Raji (cell line): ENCODE measurements around the gene NTM.

Experiments used
- POLR2A ChIP-seq: IDR thresholded peaks from 2 replicates; pipeline ENCODE4 v1.6.1; 2011; ENCODE audit warnings: low read depth, low read length, control low read depth; ENCODE audit not compliant: insufficient read depth

The NTM gene

DNA sequence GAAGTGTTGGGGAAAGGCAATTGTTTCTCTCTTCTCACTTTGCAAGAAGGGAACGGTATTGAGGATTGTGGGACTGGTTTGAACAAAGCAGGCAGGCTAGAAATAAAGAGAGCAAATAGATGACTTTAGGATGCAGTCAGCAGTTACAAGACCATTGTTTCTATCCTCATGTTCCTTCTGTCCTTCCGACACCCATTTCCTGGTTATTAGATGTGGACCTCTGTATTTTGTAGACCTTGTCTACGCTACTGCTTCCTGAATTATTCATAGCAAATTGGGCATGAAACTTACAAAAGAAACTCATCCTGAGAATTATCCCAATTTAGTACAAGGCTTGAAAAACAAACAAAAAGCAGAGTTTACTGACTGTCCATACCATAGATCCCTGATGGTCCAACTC is 656.3 kb downstream of the NTM start:
- TF ChIP-seq POLR2A: no peak

DNA sequence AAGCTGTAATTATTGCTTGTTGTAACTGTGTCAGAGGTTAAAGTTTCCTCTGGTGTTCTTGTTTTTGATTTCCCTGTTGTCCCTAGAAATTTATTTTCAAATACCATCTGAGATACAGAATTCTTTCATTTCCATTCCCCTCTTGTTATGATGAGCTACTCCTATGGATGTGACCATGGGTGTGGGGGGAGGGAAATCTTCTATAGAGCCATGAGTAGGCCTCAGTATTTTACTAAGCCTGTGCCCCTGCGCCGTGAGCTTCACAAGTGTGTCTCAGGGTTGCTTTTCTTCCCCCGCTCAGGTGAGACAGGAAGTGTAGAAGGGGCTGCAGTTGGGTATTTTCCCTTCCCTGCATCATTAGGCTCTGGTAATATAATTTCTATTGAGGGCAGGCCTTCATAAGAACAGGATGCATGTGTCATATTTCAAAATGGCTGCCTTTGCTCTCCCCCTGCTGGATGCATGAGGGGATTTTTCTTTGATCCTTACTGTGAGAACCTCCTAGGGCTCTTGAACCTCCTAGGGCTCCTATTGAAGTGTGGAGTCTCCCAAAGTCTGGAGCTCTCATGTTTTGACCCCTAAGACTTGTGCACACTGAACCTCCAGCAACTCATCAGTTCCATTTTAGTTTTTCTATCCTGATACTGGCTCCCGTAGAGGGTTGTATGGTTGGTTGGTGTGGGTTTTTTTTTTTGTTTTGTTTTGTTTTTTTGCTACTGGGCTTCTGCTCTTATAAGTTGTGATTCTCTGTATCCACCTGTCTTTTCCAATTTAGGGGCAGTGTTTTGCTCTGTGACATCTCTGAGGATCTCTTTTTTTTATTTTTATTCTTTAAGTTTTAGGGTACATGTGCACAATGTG is 658.2 kb downstream of the NTM start:
- TF ChIP-seq POLR2A: no peak

DNA sequence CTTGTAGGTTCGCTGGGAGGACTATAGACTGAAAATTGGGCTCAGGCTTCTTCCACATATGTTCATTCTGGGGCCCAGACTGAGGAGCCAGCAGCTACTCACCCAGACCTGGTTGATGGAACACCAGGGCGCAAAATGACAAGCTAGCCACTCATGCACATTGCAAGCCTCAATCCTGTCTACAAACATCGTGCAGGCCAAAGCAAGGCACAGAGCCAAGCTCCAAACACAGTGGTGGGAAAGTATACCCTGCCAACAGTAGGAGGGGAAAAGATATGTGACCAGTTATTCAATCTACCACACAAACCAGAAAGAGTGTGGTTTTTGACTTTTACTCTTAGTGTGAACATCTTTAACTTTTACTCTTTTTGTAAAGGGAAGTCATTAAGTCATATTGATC is 660.5 kb downstream of the NTM start:
- no peak for TF ChIP-seq POLR2A

DNA sequence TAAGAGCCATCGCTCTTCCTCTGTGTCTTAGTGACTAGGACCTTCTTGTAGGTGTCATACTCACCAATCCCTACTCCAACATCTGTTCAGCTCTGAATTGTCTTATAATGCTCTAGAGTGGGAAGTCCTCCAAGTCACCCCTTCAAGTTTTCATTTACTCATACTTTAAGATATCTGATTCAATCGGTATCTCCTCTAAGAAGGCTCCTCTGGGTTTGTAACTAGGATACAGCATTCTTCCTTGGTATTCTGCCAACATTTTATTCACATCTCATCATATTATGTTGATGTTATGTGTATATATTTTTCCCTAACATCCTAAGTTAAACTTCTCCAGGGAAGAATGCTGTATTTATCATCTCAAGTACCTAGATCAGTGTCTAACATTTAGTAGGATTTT is 662.1 kb downstream of the NTM start:
- no peak for TF ChIP-seq POLR2A

DNA sequence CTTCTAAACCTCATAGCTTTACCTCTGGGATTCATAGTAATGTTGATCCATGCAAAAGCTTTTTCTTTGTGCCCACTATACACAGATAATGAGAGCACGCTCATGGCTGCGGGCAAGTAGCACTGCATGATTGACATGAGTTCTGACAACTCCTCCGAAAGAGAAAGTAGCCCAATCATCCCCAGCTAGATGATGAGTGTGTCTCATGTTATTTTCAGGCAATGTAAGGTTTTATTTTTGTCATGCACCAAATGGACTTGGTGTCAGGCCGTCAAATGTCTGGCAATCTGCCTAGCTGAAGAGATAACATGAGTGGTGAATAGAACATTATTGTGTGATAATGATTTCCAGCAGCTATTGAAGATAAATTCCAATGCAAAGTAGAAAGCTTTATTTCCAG is 662.6 kb downstream of the NTM start:
- TF ChIP-seq POLR2A: no peak

DNA sequence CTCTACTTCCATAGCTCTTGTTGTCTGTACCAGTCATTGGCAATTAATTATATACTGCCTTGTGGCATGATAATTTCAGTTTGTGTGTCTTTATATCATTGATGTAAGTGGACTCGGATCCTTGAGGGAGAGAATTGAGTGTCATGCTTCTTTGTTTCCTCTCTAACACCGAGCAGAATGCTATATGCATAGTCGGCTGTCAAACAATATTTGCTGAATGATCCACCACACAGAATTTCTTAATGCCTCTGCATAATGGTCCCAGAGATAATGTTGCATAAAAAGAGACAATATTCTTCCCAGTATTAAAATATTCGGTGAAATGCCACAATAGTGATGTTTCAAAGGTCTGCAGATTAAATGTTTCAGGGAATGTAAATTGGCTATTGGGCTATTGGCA is 664.8 kb downstream of the NTM start:
- no peak for TF ChIP-seq POLR2A

DNA sequence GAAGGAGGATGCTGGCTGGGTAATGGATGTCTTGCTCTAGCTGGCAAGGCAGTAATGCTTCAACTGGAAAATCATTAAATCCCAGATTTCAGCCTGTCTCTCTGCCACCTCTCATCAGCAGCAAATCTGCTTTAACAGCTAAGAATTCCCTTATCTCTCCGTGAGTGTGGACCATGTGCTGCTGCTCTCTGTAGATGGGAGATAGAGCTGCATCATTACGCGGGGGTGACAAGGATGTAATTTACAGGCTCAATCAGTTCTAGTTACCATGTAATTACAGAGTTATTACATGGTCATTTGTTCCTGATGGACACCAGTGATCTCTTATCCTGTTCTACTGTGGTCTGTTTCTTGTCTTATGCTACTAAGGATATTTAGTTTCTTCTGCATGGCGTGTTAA is 665.4 kb downstream of the NTM start:
- TF ChIP-seq POLR2A: no peak

DNA sequence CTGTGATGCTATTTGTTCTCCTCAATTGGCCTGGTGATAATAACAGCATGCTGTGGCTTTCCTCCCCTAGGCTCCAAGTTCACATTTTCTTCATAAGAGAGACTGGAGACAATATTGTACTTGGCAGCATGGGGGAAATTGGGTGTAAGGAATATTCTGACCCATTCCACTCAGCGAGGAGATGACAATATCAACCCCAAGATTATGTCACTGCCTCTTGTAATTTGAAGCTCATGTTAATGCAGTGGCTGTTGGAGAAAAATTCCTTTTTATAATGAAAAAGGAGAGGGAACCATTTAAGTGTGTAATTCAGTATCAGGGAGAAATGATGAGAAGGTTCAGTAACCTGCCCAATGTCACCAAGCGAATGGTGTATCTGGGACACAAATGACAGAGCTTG is 665.8 kb downstream of the NTM start:
- TF ChIP-seq POLR2A: no peak

DNA sequence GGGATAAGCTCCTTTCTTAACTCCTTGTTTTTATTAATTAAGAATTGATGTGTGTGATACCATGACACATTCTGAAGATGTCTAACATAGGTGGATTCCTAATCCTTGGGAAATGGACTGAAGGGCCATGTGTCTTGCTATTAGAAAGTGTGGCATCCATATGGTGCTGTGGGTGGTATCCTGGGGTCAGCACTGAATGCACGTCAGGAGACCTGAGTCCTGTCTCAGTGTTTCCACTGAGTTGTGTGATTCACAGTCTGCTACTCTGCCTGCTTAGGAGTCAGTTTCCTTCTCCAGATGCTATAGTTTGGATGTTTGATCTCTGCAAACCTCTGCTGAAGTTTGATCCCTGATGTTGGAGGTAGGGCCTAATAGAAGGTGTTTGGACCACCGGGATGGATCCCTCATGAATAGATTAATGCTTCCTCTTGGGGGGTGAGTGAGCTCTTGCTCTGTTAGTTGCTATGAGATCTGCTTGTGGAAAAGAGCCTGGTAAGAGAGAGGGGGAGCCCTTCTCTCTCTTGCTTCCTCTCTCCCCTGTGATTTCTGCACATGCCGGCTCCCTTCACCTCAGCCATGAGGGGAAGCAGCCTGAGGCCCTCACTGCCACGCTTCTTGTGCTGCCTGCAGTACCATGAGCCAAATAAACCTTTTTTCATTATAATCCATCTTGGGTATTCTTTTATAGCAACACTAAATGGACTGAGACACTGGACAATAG is 666.5 kb downstream of the NTM start:
- TF ChIP-seq POLR2A: no peak

DNA sequence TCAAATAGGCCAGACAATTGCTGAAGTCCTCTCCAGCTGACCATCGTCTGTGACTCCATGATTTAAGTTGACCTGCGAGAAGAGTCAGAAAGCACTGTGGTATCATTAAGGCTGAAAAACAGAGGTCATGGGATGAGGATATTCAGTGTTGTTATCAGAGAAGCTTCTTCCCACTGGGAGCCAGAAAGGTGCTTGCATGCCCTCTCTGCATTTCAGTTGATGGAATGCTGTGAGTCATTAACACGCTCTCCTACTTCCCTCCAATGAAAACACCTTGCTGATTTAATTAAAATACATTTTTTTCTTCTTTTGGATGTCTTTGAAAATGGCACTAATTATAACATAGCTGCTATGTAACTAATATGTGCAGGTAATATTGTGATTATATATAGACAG is 667.0 kb downstream of the NTM start:
- no peak for TF ChIP-seq POLR2A

DNA sequence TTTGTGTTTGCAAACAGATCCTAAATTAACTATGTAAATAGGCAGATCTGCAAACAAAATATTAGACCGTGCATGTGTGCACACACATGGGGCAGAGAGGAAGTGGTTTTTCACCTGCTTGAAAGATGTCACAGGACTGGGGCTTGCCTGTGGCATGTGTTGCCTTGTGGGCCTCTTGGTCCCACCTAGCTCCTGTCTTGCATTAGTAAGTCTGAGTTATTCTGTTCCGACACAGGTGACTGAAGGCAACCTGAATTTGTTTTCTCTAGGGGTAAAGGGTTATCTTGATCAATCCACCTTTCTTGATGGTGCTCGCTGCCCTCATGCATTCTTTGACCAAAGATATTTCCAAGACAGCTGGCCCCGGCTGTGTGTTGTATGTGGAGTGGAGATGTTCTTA is 667.5 kb downstream of the NTM start:
- TF ChIP-seq POLR2A: no peak

DNA sequence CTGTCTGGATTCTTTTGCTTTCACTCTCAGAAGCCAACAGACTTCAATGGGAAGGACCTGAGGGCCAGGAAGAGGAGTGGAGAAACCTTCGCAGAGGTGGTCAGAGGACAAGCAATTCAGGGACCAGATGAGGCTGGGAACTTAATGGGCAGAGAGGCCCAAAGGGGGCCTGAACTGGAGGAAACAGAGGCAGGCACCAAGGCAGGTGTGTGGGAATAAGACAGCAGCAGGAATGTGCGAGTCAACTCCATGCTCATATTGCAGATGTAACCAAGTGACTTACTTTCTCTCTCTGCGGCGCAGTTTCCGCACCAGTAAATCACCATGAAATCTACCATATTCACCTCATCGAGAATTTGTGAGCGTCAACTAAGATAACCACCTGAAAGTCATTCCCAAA is 669.1 kb downstream of the NTM start:
- no peak for TF ChIP-seq POLR2A

DNA sequence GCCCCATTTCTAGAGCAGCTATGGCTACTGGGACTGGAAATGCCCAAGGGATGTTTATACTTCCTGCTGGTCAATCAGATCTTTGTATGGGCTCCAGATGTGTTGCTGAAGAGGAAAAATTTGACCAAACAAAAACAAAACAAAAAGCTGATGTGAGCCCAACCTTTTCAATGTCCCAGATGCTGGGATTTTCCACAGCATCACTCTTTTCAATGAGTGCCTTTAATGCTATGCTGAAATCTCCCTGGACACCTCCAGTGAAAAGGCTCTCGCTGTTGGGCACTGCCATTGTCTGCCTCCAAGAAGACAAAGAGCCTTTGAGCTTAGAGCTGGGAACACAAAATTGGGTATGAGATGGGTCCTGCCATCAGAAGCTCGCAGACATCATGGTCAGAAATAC is 671.9 kb downstream of the NTM start:
- no peak for TF ChIP-seq POLR2A

DNA sequence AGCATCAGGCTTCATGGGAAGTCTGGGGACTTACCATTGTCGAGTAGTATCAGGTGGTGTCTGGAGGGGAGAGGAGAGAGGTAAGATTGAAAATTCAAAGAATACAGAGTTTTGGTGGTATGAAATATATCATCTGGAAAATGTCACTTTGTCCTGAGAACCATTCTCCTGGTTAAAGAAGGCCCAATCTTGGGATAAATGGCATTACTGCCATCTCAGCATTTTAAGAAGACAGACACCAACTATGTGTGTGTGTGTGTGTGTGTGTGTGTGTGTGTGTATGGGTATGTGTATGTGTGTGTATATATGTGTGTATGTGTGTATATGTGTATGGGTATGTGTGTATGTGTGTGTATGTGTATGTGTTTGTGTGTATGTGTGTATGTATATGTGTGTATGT is 673.3 kb downstream of the NTM start:
- TF ChIP-seq POLR2A: no peak

DNA sequence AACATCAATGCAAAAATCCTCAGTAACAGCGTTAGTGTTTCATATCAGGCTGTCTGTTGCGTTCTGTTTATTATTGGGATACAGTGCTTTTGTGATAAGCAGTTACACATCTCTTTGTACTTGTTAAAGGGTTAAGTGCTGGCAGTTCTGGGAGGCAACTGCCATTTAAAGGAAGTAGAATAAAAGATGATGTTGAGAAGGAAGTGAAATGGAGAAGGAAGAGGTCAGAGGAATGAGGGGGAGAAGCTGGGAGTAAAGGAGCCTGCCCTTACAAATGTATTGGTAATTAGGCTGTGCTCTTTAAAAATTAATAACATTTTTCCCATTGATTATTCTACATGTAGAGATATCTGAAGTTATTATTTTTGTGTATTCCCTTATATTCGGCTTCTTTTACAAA is 674.7 kb downstream of the NTM start:
- no peak for TF ChIP-seq POLR2A

DNA sequence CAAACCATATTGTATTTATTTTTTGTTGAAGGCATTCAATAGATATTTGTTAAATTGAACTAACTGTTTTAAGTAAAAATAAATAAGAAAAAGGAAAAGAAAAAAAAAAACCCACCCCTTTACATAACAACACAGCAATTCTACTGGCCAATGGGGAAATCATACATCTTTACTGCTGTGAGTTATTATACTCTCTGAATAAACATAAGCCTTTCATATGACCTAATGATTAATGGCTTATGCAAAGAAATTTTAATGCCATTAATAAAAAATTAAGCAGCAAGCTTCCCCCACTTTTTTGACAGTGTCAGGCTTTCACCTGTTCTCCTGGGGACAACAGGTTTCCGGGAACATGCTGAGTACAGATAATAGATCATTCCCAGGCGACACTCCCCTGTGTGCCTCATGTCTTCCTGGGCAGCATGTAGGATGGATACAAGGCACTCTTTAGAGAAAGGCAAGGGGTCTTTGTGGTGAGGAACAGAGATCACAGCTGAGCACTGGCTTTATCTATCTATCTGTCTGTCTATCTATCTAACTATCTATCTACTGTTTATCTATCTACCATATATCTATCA is 676.0 kb downstream of the NTM start:
- TF ChIP-seq POLR2A: no peak

DNA sequence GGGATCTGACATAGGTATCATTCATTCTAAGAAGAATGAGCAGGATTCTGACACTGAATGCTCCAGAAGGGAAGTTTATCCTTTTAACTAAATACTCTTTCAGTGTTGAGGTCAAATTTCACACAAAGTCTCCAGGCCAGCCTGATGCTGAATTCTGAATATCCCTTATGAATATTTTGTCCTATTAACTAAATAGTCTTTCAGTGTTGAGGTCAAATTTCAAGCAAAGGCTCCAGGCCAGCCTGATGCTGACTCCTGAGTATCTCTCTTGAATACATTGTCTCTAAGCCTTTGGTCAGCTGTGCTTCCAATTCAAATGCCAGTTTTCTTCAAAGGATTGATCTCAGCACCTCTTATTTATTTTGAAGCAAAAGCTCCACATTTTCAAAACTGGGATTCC is 676.8 kb downstream of the NTM start:
- no peak for TF ChIP-seq POLR2A

DNA sequence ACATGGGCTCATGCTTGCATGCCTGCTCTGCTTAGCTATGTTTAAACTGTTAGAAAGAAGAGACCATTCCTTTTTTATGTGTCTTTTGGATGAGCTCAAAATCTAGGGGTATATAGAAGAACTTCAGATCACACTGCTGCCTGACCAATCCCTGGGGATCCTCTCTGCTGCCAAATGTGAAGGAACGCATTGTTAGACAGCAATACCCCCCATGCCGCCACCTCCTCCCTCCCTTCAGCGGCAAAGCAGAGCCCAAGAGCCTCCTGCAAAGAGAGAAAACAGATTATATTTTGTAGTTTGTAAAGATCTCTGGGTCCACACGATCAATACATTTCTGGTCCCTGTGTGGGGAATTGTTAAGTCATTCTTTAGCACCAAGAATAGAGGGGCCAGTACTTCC is 677.6 kb downstream of the NTM start:
- no peak for TF ChIP-seq POLR2A
